HUDEP-2 (cell line): Measurements from ENCODE around the gene TOR1A.

Experiments used
- DNase-seq, 76 experiments: peaks; one replicate each; lab custom pipeline; 2025; ENCODE audit not compliant: unreplicated experiment in 76 of 76; lab: John Stamatoyannopoulos, UW

The TOR1A gene

DNA sequence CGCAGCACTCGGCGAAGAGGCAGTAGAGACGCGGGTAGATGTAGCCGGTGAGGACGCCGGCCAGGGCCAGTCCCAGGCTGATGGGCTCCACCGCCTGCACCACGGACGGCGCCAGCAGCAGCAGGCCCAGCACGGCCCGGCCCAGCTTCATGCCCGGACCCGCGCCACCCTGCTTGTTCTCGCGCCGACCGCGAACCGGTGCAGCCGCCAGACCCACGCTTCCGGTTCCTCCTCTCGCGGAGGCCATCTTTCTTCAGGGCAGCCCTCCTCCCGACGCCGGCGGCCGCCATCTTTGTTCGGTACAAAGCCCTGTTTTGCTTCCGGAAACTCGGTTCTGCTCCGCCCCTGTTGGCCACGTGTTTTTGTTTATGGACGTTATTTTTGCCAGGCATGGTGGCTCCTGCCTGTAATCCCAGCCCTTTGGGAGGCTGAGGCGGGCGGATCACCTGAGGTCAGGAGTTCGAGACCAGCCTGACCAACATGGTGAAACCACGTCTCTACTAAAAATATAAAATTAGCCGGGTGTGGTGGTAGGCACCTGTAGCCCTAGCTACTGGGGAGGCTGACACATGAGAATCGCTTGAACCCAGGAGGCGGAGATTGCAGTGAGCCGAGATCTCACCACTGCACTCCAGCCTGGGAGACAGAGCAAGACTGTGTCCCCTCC lies at the start of gene TOR1A:
TOR1A (minus strand) TSS at position 202 of the 667 bp plus-strand sequence; CDS start at position 151, 51 bp downstream.
- DNase-seq, result peak in 75 of 76 experiments; percentile 17 to 95 (median 88)

- no peak for DNase-seq
Observed at GRCh38 chr9:129871046-129871445, 47.1 kb upstream of the TOR1A start.

DNA sequence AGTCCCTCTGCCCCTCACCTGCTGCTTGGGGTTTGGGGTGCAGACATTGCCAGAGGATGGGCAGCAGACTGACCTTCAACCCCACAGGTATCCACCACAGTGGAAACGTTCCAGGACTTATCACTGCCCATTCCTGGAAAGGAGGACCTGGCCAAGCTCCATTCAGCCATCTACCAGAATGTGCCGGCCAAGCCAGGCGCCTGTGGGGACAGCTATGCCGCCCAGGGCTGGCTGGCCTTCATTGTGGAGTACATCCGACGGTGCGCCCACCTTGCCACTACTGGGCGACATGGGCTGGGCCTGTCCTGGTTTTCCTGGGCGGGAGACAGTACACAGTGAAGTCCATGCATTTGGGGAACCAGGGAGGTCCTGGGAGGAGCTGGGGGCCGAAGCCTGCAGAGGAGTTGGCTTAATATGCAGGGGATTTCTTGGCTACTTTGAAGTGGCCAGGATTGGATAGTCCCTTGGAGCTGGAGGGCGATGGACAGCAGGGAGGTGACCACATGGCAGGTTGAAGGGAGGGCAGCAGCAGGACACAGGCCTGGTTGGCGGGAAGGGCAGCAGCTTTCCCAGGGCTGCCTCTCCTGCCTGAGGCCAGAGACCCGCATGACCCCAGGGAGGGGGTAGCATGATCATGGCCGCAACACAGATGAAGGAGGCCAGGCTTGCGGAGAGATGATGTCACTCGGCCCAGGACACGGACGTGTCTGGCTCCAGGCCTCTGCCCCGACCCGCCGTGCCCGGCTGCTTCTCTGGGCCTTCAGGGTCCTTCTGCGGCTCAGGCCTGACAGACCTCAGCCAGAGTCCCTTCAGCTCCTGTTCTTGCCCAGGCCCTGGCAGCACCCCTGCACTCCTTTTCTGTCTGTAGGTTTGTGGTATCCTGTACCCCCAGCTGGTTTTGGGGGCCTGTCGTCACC lies 45.9 kb upstream of the TOR1A start:
- DNase-seq, result no peak

- no peak for DNase-seq
Observed at GRCh38 chr9:129868872-129869486, 45.0 kb upstream of the TOR1A start.

- DNase-seq, result no peak
Observed at GRCh38 chr9:129868023-129868871, 44.3 kb upstream of the TOR1A start.

GRCh38 chr9:129867136-129868022 lies 43.4 kb upstream of the TOR1A start:
- peak in 2 of 76 experiments; percentile 14 to 16 for DNase-seq

- no peak for DNase-seq
Observed at GRCh38 chr9:129866394-129867135, 42.6 kb upstream of the TOR1A start.

DNA sequence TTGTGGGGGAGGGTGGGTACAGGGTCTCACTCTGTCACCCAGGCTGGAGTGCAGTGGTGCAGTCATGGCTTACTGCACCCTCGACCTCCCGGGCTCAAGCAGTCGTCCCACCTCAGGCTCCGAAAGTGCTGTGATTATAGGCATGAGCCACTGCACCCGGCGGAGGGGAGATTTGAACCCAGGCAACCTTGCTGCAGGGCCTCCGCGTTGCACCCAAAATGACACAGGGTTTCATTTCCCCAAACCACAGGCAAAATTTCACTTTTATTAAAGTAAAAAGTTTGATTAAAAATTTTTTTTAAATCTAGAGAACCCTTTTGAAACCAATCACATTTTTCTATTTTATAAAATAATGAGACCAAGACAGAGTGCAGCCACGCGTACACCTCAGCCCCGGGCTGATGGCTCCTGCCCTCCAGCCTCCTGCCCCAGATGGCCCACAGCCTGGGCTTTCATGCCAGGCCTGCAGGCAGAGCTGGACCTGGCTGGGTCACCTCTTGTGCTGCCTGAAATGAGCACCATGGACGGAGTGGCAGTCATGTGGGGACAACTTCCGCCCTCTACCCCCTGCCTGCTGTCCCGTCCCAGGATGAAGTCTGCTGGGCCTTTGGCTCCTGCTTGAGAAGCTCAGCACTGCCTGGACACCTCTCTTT lies 41.9 kb upstream of the TOR1A start:
- no peak for DNase-seq

DNA sequence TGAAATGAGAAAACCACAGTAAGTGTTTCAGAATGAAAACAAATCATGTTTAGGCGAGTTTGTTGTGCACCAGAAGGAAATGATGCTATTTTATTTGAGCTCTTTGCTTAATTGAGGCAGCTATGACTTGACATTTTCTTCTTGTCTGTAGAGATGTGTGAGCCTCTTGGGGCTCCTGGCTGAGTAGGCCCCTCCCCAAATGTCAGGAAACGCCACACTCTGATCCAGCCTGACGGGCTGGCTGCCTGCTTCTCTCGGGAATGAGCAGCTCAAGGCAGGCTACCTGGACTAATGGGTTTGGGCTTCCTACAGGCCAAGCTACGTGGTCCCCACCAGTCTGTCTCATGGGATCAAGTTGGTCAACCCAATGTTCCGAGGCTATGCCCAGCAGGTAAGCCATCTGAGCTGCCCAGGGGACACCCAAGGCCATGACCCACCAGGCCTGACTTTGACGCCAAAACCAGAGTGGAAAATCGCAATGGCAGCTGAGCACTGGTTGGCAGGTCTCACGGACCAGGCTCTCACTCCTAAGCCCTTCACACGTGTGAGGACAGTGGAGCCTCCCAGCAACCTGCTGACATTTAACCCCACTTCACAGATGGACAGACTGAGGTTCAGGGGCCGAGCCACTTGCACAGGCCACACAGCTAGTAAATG lies 41.2 kb upstream of the TOR1A start:
- no peak for DNase-seq

GRCh38 chr9:129863059-129863690 lies 39.2 kb upstream of the TOR1A start:
- DNase-seq, result peak in 75 of 76 experiments; percentile 52 to 99 (median 93)

GRCh38 chr9:129861447-129861827 lies 37.5 kb upstream of the TOR1A start:
- no peak for DNase-seq

DNA sequence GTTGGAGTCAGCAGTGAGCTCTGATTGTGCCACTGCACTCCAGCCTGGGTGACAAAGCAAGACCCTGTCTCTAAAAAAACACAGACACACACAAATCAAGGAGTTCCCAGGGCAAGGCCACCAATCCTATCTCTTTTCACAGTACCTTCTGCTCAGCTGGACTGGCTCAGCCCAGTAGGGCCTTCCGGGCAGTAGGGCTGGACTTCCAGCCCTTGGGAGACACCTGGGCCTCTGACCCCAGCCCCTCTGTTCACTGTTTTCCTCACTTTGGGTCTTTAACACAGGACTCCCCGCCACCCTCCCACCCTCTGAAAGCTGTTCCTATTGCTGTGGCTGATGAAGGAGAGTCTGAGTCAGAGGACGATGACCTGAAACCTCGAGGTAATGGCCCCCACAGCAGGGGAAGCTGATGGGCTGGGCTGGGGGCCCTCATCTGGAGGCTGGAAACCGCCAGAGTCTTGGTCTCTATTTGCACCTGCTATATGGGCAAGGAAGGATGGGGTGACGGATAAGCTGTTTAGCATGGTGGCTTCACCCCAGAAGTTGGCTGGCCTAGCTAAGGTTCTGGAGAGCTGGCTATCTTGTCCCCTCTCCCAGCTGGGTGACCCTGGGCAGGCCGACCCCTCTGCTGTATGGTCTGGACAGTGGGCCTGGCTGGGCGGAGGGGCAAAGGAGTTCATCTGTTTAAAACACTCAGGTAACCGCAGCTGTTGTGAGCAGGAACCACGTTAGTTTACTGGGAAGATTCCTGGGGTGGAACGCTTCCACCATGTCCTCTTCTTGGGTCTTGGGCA lies 36.9 kb upstream of the TOR1A start:
- no peak for DNase-seq

DNA sequence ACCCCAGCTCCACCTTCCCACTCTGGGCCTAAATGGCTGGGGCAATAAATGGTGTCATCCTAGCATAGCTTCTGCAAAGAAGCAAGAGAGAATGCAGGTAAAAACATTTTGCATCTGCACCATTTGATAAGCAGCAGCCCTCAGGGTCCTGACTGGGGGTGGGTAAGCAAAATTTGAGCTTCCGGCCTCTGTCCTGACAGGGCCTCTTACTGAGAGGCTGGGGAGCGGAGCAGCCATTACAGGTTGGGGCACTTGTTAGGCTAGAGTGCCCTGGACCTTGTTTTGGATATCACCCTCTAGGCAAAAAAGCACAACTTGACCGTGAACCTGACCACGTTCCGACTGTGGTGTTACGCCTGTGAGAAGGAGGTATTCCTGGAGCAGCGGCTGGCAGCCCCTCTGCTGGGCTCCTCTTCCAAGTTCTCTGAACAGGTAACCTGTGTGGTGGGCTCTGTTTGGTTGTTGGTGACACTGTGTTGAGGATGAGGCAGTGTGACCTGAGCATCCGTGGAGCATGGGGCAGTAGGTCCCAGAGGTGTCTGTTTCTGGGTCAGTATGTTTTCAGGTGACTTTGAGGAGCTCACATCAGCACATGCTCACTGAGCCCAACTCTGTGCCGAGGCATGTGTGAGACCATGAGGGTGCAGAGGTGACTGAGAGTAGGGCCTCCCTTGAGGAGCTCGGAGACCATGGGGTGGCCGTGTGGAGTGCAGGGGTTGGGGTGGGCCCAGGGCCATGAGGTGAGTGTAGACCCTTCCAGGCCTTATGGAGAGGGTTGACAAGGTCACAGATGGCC lies 34.4 kb upstream of the TOR1A start:
- DNase-seq, result no peak

GRCh38 chr9:129857207-129857606 lies 33.3 kb upstream of the TOR1A start:
- DNase-seq, result peak in 1 of 76 experiments; percentile 13

DNA sequence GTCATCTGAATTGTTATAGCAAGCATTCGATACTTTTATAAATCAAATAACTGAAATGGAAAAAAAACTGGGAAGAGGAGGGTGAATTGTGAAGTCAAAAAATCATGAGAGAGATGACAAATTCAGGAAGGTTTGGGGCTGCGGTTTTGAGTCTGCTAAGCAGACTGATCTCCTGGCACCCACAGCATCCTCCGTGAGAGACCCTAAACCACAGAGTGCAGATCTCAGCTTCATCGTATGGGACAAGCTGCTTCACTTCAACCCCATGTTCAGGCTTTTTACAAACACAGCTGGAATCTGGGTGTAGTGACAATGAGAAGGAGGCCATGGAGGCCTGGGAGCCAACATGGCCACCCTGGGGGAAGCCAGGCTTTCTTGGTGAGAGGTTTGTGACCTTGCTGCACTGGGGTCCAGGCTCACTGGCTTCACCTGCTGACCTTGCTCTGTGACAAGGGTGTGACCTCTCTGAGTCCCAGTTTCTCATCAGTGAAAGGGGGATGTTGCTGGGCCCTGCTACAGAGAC lies 30.7 kb upstream of the TOR1A start:
- no peak for DNase-seq

GRCh38 chr9:129853614-129854013 lies 29.7 kb upstream of the TOR1A start:
- DNase-seq, result no peak
